CD4-positive, alpha-beta T cell treated with Interleukin-12 subunit alpha and Interleukin-12 subunit beta, for 1 hour (primary cell): ENCODE results near the gene LRRC72.
"Not testable (repeated sequence)": the region's sequence is repeated elsewhere in the genome, so short reads cannot be mapped to it uniquely, and the experiment has no call there.

Source experiments
- DNase-seq: peaks from one replicate; pipeline ENCODE4 v3.0.0-alpha.2; 2020

Gene LRRC72

GRCh38 chr7:16529697-16530096 is 3.1 kb downstream of the LRRC72 start:
- no peak for DNase-seq

- DNase-seq, result no peak
Measured at GRCh38 chr7:16531707-16532106, 5.1 kb downstream of the LRRC72 start.

GRCh38 chr7:16532272-16532671 is 5.6 kb downstream of the LRRC72 start:
- DNase-seq, result no peak

DNA sequence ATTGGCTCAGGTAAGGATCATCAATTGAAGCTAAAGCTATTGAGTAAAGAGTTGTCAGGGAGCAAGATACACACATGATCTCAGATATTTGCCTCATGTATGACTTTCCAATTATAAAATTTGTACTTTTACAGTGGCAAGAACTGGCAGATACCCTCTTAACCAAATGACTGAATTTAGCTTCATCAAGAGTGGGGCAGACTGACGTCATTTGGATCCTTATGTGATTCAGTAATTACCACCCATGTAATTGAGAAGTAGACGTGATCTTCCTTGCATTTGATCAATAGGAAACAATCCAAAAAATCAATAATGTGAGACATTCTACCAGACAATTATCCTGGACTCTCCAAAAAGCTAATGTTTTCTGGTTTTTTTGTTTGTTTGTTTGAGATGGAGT is 8.9 kb downstream of the LRRC72 start:
- DNase-seq, result no peak

- not testable (repeated sequence) for DNase-seq
Measured at GRCh38 chr7:16540559-16540958, 13.9 kb downstream of the LRRC72 start.

- DNase-seq, result no peak
Measured at GRCh38 chr7:16542401-16542800, 15.8 kb downstream of the LRRC72 start.

DNA sequence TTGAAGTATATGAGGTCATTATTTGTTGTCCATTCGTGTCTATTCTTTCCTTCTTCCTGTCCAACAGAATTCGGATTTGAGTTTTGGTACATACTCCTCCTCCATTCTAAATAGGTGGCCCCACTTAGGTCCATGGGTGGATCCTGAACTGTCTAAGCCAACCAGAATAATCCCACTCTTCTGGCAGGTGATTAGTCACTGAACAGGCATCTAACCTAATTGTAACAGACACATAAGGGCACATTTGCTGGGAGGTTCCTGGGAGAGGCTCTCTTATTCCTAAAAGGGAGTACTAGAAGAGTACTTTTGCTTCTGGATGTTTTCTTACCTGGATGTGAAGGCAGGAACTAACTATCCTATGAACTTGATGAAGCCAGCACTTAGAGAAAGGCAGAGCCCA is 16.8 kb downstream of the LRRC72 start:
- no peak for DNase-seq

DNA sequence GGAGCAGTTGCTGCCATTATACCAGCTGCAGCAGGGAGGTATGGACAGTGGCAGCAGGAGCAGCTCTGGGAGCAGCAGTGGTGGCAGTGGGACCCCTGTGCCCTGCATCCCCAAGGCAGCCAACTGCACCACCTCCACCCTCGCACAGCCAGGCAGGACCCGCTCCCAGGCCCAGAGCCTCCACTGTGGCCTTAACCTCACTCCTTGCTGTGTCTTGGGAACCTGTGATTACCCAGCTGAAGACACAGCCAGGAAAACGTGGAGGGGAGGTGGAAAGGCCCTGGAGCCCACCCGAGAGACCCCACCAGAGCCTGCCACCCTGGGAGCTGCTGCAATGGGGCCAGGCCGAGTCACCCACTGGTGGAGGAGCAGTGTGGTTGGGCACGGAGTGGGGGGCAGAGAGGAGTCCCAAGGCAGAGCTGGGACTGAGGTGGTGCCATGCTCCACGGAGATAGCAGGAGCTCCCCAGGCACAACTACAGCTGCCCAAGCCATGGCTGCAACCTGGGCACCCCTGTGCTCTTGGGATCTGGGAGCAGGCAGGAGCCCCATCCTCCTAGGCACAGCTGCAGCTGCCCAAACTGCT is 20.4 kb downstream of the LRRC72 start:
- no peak for DNase-seq

DNA sequence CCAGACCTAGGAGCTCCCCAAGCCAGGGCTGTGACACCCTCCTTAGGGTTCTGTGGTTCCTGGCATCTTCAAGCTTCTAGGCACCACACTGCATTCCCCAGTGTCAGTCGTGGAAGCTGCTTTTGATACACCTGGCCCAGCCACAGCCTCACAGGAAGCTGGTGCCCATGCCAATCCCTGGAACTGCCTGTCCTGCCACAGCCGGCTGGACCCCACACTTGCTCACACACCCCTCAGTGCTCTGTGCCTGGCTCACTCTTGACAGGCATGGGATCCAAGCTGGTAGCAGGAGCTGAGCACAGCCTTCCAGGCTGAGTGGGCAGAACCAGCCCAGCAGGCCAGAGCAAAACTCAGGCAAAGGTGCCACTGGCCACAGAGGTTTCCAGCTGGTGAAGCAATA is 21.8 kb downstream of the LRRC72 start:
- no peak for DNase-seq

- DNase-seq, result no peak
Measured at GRCh38 chr7:16550671-16551070, 24.0 kb downstream of the LRRC72 start.

DNA sequence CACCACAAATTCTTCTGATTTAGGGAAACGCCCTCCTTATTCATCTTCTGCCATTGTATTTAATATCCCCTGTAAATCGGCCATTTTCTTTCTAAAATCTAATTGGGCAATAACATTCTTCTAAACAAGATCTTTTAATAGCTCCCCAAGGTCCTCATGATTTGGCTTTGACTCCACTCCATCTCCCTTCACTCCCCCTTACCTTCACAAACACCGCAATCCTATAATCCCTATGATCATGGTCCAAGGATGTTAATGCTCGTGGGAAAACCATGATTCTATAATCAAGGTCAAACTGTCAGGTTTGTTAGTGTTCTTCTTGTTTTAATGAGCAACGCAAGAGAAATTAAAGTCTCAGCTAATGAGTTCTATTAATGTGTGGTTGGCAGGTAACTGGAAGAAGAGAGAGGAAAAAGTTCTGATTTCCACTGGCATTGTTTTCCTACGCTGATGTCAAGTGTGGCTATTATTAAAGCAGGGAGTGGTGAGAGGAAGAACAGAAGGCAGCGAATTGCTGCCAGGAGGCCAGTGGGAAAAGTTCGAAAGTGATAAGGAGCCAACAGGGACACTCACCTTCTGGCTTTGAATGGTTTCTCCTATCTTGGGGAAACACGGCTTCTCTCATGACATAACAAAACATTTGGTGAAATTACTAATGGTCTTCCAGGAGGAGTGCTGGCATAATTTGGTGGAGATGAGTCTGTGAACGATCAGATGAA is 28.1 kb downstream of the LRRC72 start:
- DNase-seq, result no peak

DNA sequence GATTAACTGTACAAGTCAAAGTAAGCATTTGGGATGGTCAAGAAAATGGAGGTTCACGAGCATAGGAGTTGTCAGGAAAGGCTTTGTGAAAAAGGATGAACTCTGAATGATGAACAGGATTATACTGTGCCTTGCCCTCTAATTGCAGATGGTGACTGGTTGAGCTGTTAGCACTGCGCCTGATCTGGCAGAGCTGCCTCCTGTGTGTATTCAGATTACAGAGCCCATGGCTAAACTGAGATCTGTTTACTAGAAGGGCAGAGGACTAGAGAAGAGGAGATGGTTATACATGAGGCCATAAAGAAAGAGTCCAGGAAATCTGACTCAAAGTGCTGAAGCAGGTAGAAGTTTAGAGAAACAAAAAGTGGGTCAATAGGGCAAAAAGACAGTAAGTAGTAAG is 29.7 kb downstream of the LRRC72 start:
- DNase-seq, result no peak

GRCh38 chr7:16558761-16559302 is 32.2 kb downstream of the LRRC72 start:
- DNase-seq, result no peak

DNA sequence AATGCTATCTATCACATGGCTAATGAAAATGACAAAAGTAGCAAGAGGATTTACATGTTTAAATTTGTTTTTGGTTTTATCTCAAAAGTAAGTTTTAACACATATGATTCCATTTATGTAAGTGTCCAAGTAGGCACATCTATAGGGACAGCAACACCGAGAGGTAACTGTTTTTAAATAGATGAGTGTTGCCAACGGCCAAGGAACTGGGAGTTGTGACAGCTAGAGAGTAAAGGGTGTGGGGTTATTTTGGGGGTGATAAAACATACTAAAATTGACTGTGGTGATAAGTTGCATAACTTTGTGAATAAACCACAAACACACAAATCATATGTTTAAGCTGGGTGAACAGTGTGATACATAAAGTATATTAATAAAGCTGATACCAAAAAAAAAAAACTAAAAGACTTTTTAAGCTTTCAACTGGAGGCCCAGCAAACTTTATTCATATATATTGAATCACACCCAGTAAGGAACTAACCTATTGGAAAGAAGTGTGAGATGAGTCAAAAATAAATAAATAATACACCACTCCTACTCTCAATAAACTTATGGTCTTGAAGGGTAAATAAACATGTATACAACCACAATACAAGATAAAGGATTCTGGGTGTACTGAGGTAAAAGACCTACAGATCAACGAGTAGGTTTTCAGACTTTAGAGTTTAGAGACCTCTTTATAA is 33.0 kb downstream of the LRRC72 start:
- no peak for DNase-seq

- DNase-seq, result no peak
Measured at GRCh38 chr7:16561943-16562342, 35.3 kb downstream of the LRRC72 start.

DNA sequence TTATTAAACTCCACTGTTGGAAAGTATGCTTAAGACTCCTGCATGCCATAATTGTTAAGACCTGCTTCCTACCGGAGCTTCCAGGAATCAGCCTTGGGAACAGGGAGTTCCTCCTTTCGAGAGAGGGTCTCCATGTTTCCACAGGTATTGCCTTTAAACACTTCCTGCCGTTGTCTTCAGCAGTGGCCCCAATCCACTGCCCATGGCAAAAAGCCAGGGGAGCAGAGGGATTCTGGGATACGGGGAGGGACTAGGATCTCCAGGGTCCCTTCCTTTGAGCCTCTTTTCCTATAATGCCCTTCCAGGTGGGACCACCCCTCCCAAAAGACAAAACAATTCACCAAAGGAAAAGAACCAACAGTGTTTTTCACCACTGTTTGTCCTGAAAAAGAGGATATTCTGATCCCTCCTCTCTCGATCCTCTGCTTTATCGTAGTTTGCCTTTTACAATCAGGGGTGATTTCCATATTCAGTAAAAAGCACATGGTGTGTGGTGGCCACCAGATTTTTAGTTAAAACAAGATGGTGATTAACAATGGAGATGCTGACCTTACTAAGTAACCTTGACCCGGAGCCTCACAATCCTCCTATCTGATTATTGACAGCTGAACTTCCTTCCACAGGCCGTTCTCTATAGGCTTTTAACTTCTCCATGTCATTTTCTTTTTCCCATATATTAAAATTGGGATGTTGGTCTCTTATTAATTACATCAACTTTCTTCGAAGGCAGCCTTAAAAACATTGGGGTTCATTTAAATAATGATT is 36.0 kb downstream of the LRRC72 start:
- DNase-seq, result no peak

DNA sequence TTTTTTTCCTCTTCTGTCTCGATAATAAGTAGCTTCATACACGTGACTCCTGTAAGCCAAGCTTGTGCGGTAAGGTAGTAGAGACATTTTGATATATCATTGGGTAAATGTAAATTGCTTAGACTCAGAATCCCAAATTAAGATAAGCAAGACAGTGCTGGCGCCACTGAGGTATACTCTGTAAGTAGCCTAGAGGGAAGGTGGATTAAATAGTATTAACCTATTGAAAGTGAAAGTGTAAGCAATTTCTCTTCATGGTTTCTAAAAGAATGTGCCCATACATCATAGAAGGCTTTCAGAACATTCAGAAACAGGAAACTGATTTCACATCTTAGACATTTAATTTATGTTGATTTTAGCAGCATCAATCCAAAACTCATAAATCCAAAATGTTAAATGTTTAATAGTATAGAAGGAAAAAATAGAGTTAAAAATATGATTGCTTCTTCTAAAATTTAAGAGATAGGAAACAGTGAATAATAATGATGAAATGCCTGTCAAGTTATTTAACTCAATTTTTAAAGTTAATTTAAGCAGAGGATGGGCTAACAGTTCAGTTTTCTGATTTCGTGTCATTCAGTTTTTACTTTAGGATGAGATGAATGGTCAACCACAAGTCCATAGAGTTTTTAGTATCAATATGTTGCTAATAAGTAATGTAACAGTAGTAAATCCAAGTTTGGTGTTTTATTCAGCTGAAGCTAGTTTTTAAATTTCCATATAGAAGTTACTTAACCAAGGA is 36.8 kb downstream of the LRRC72 start:
- peak; percentile 12 for DNase-seq

GRCh38 chr7:16564023-16564380 is 37.4 kb downstream of the LRRC72 start:
- DNase-seq, result no peak

DNA sequence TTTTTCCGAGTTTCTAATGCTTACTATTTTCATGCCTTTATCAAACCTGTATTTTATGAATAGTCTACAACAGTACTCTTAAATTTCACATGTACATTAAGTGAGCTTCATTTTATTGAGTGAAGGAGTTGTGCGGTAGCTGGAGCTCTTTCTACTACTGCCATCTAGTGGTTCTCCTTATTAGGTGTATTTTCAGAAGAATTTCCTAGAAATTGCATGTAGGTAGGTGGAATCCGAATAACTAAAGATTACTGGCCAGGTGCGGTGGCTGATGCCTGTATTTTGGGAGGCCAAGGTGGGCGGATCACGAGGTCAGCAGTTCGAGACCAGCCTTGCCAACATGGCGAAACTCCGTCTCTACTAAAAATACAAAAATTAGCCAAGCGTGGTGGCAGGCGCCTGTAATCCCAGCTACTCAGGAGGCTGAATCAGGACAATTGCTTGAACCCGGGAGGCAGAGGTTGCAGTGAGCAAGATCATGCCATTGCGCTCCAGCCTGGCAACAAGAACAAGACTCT is 38.3 kb downstream of the LRRC72 start:
- peak; percentile 56 for DNase-seq

GRCh38 chr7:16571941-16572340 is 45.3 kb downstream of the LRRC72 start:
- no peak for DNase-seq

DNA sequence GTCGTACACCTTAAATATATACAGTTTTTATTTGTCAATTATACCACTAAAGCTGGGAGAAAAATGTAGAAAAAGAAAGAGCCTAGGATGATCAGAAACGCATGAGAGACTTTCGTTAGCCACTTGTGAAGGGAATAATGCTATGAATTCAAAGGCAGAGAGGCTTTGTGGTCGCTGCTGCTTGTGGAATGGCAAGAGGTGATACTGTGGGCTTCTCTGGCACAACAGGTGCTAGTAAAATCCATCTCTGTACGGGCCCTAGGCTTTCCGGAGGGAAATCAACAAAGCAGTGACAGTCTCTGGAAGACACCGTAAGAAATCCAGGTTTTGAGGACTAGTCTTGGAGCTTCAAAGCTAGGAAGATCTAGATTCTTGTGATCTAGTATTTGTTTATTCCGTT is 52.6 kb downstream of the LRRC72 start:
- DNase-seq, result no peak

DNA sequence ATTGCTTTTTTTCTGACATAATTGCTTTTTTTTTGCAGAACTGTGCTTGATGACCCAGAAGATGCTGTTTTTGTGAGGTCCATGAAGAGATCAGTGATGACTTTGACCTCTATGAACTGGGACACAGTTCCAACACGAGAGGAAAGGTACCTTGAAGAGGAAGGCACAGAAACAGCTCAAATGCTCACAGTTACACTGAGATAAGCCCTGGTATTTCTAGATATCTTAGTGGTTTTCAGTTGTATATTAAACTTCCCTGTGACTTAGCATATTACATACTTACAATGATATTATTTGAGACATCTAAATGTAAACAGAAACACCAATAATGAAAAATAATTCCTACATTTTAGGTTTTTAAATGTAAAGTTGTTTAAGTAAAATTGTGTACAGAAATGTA is 54.7 kb downstream of the LRRC72 start:
- no peak for DNase-seq
